HUDEP-2 (cell line): ENCODE data around the gene KRTAP4-2.
"Not testable (repeated sequence)": the region's sequence is repeated elsewhere in the genome, so short reads cannot be mapped to it uniquely, and the experiment has no call there.

Experiments used
- DNase-seq, 76 experiments: peaks; one replicate each; lab custom pipeline; 2025; ENCODE audit not compliant: unreplicated experiment in 76 of 76; lab: John Stamatoyannopoulos, UW

The KRTAP4-2 gene

GRCh38 chr17:41177727-41178271 lies at the start of gene KRTAP4-2:
Gene KRTAP4-2, minus strand, starts transcription at chr17:41178221. Its CDS starts 57 bp downstream, at chr17:41178164.
- DNase-seq: no peak

- DNase-seq: not testable (repeated sequence)
These were observed 48.6 kb upstream of the KRTAP4-2 start, which contains the start of gene KRTAP9-2 for GRCh38 chr17:41226598-41227095. Gene KRTAP9-2, plus strand, starts transcription at chr17:41226648. Its CDS starts 7 bp downstream, at chr17:41226655.

GRCh38 chr17:41226051-41226450 lies 48.0 kb upstream of the KRTAP4-2 start:
- no peak for DNase-seq

- DNase-seq: no peak
These were observed 45.8 kb upstream of the KRTAP4-2 start for GRCh38 chr17:41223821-41224220.

GRCh38 chr17:41215681-41216080 lies 37.7 kb upstream of the KRTAP4-2 start:
- no peak for DNase-seq

GRCh38 chr17:41212524-41213169 lies 34.6 kb upstream of the KRTAP4-2 start:
- no peak for DNase-seq

- DNase-seq: no peak
These were observed 33.9 kb upstream of the KRTAP4-2 start for GRCh38 chr17:41211845-41212466.

- DNase-seq: no peak
These were observed 21.5 kb upstream of the KRTAP4-2 start for GRCh38 chr17:41199421-41200078.

GRCh38 chr17:41196068-41196467 lies 18.0 kb upstream of the KRTAP4-2 start:
- no peak for DNase-seq

GRCh38 chr17:41190328-41190727 lies 12.3 kb upstream of the KRTAP4-2 start:
- DNase-seq: no peak

GRCh38 chr17:41189837-41190318 lies 11.9 kb upstream of the KRTAP4-2 start, which contains the start of gene KRTAP9-1:
Gene KRTAP9-1, plus strand, starts transcription at chr17:41189887. Its CDS starts 0 bp downstream, at chr17:41189887.
- DNase-seq: not testable (repeated sequence)

- no peak for DNase-seq
These were observed 8.9 kb upstream of the KRTAP4-2 start for GRCh38 chr17:41186872-41187271.

GRCh38 chr17:41185001-41185400 lies 7.0 kb upstream of the KRTAP4-2 start:
- no peak for DNase-seq

- DNase-seq: no peak
These were observed 6.5 kb upstream of the KRTAP4-2 start, which contains the start of gene KRTAP4-1 for GRCh38 chr17:41184480-41184961. Gene KRTAP4-1, minus strand, starts transcription at chr17:41184911. Its CDS starts 57 bp downstream, at chr17:41184854.

- DNase-seq: no peak
These were observed 1.0 kb upstream of the KRTAP4-2 start for GRCh38 chr17:41178843-41179616.

GRCh38 chr17:41178341-41178740 lies 320 bp upstream of the KRTAP4-2 start:
- DNase-seq: no peak

- no peak for DNase-seq
These were observed 1.2 kb downstream of the KRTAP4-2 start for GRCh38 chr17:41176744-41177387.

- no peak for DNase-seq
These were observed 6.1 kb downstream of the KRTAP4-2 start for GRCh38 chr17:41171886-41172285.

GRCh38 chr17:41168121-41168520 lies 9.9 kb downstream of the KRTAP4-2 start, which contains the start of gene KRTAP4-3:
Gene KRTAP4-3, minus strand, starts transcription at chr17:41168221. Its CDS starts 49 bp downstream, at chr17:41168172.
- no peak for DNase-seq
